ENCODE results near the gene SLC25A13.

Gene SLC25A13

DNA sequence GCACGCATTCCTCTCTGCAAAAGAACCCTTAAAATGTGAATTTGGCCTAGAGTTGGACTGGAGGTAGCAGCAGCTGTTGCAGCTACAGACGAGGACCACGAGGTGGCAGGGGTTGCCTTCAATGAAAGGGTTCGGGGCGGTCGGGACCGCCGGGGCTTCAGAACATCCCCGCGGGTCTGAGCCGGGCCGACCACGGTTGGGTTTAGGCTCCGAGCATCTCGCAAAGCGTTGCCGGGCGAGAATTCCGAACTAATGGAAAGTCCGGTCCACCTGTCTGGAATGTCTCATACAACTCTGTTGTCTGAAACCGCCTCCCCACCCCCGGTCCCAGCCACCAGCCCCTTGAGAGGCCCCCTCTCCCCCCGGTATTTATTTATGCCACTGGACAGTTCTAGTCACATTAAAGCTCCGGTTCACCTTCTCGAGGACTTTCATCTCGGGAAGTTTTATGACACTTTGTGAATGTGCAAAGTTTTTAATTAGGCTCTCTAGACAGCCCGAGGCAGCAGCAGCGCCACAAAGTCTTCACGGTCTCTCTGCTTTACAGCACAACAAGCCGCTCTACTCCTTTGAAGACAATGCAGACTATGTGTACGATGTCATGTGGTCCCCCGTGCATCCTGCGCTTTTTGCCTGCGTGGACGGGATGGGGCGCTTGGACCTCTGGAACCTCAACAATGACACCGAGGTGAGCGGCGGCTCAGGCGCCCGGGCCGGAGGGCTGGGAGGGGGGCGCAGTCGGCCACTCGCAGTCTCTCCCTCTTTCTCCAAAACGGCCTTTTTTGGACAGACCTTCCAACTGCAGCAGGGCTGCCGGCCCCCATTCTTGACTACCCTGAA is 246.2 kb downstream of the SLC25A13 start:
- peak; percentile 74 for DNase-seq
- peak overlapping the region; percentile 82 for H3K27ac Mint-ChIP-seq
- no peaks in the 10 kb centered on the region for H3K36me3 Mint-ChIP-seq (ENCODE audit: low read depth)
- peaks cover 8% of the 10 kb centered on the region for H3K27me3 Mint-ChIP-seq (ENCODE audit: low read depth, poor library complexity)
- TF ChIP-seq, protein P1, sequence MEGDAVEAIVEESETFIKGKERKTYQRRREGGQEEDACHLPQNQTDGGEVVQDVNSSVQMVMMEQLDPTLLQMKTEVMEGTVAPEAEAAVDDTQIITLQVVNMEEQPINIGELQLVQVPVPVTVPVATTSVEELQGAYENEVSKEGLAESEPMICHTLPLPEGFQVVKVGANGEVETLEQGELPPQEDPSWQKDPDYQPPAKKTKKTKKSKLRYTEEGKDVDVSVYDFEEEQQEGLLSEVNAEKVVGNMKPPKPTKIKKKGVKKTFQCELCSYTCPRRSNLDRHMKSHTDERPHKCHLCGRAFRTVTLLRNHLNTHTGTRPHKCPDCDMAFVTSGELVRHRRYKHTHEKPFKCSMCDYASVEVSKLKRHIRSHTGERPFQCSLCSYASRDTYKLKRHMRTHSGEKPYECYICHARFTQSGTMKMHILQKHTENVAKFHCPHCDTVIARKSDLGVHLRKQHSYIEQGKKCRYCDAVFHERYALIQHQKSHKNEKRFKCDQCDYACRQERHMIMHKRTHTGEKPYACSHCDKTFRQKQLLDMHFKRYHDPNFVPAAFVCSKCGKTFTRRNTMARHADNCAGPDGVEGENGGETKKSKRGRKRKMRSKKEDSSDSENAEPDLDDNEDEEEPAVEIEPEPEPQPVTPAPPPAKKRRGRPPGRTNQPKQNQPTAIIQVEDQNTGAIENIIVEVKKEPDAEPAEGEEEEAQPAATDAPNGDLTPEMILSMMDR (IDR thresholded peaks at IDR 0.05), result peak; percentile 83
- peaks cover 4% of the 10 kb centered on the region for H3K4me1 Mint-ChIP-seq
- H3K9me3 Mint-ChIP-seq, result no peaks in the 10 kb centered on the region
- peak overlapping the region; percentile 96 for H3K4me3 Mint-ChIP-seq

DNA sequence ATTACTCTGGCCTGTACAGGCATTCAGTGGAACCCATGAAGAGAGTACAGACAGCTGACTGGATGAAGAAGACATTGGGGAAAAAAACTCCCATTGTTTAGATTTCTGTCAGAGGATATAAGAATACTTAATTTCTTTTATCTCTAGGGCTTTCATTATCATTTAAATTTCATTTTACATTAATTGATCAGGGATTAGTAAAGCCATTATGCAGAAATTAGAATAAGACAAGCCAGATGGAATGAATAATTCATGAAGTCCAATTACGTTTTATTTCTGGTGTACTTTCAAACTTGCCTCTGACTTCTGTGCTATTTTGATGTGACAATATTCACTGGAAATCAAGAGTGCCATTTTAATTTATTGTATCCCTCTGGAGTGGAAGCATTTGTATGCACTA is 247.0 kb downstream of the SLC25A13 start:
- TF ChIP-seq, protein P1 (IDR thresholded peaks at IDR 0.05), result no peak
- H3K27ac Mint-ChIP-seq, result no peak overlapping the region
- H3K9me3 Mint-ChIP-seq, result no peaks in the 10 kb centered on the region
- peak overlapping the region; percentile 96 for H3K4me3 Mint-ChIP-seq
- peaks cover 4% of the 10 kb centered on the region for H3K4me1 Mint-ChIP-seq
- H3K27me3 Mint-ChIP-seq (ENCODE audit: low read depth, poor library complexity), result peaks cover 8% of the 10 kb centered on the region
- H3K36me3 Mint-ChIP-seq (ENCODE audit: low read depth), result no peaks in the 10 kb centered on the region
- no peak for DNase-seq

Data from nephron progenitor cell (in vitro differentiated cells).